GM19043 (cell line): Measurements from ENCODE around the gene FANK1.
"Not testable (repeated sequence)": the region's sequence is repeated elsewhere in the genome, so short reads cannot be mapped to it uniquely, and the experiment has no call there.

Experiments
- ATAC-seq: cut with Tn5 transposase; IDR thresholded peaks from one replicate; pipeline ENCODE4 v1.9.1; 2021; ENCODE audit warnings: low read depth; ENCODE audit not compliant: unreplicated experiment

The FANK1 gene

DNA sequence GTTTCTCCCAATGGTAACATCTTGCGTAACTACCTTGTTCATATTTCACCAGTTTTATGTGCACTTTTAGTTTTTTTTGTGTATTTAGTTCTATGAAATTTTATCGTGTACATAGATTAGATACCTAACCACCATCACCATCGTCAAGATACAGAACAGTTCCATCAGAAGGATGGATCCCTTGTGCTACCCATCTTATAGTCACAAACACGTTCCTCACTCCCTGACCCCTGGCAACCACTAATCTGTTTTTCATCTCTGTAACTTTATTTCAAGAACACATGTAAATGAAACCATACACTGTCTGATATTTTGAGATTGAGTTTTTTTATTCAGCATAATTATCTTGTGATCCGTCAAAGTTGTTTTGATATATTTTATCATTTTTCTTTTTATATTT lies 29.9 kb downstream of the FANK1 start:
- ATAC-seq: no peak

DNA sequence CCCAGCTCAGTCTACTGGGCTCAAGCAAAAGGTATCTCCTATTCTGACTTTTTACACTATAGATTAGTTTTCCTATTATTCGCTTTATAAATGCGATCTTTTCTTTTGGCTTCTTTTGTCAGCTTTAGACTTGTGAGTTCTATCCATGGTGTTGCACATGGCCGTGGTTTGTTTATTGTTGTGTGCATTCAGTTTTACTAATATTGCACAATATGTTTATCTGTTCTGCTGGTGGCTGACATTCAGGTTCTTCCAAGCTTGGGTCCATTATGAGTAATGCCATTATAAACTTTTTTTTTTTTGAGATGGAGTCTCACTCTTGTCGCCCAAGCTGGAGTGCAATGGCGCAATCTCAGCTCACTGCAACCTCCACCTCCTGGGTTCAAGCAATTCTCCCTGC lies 30.9 kb downstream of the FANK1 start:
- ATAC-seq: not testable (repeated sequence)

DNA sequence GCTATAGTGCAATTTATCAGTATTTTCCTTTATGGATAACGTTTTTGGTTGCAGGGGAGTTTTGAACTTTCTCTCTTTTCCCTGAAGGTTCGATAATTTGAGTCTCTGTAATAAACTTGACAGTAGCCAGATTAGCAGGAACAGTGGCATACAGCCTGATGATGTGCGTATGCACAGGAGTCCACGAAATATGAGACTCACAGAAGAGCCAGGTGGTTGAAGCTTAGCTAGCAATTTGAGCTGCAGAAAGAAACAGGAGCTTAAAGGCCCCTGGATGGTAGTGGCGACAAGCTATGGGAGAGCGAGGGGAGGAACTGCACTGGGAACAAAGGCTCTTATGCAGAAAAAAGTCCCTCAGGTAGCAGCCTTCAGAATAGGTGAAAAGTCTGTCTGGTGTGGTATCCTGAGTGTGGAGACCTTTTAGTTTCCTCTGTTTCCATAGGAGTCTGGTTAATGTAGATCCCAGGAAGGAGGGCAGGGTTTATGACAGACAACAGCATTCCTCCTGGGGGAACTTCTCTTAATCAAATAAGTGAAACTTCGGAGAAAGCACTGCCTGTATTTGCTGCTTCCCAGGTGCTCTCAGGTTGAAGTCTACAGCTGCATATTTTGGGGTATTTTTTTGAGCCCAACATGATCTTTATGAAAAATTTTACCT lies 32.7 kb downstream of the FANK1 start:
- ATAC-seq: no peak

DNA sequence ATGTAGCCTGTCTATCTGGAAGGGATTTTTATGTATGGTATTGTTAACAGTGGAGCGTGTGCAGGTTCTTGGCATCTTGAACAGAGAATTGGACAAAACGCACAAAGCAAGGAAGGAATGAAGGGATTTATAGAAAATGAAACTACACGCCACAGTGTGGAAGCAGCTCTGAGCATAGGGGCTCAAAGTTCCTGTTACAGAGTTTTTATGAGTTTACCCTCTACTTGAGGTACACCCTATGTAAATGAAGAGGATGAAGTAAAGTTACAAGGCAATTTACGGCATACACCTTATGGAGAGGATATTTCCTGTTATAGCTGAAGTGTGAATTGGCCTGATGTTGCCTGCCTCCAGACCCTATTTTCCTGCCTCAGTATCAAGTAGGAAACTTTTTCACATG lies 33.3 kb downstream of the FANK1 start:
- no peak for ATAC-seq

DNA sequence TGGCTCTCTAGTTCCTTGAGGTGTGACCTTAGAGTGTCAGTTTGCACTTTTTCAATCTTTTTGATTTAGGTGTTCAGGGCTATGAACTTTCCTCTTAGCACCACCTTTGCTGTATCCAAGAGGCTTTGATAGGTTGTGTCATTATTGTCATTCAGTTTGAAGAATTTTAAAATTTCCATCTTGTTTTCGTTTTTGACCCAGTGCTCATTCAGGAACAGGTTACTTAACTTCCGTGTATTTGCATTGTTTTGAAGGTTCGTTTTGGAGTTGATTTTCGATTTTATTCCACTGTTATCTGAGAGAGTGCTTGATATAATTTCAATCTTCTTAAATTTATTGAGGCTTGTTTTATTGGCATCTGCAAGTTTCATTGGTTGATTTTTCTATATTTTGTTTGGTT lies 37.3 kb downstream of the FANK1 start:
- ATAC-seq: no peak

DNA sequence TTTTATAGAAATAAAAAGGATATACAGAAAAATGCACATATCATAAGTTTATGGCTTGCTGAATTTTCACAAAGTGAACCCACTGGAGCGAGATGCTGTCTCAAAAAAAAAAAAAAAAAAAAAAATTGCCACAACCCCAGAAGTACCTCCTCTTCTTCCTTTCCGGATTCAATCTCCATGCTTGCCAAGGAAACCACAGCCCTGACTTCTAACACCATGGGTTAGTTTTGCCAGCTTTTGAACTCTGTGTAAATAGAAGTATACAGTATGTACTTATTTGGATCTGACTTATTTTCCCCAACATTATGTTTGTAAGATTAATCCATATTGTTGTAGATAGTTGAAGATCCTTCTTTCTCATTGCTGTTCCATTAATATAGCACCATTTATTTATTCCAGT lies 40.0 kb downstream of the FANK1 start:
- ATAC-seq: no peak

DNA sequence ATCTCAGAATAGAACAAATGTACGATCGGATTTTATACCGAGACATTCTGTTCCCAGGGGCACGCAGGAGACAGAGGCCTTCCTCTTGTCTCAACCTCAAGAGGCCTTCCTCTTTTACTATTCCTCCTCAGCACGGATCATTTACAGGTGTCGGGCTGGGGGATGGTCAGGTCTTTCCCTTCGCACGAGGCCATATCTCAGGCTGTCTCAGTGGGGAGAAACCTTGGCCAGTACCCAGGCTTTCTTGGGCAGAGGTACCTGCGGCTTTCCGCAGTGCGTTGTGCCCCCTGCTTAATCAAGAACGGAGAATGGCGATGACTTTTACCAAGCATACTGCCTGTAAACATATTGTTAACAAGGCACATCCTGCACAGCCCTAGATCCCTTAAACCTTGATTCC lies 44.2 kb downstream of the FANK1 start:
- no peak for ATAC-seq

DNA sequence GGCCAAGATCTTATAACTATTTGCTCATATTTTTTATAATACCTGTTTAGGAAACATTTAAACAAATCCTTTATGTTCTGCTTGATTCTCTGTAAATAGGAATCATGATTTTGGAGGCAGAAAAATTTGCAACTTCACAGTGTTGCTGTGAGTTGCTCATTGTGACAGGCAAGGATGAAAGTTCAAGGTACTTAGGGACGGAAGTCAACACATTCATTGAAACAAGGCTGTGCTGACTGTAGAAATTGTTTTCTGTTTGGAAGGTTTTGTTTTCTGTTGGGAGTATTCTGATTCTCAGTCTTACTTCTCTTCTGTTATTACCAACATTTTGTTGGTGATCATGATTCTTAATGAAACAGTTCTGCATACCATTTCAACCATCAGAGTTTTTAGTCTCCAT lies 54.9 kb downstream of the FANK1 start:
- ATAC-seq: no peak

DNA sequence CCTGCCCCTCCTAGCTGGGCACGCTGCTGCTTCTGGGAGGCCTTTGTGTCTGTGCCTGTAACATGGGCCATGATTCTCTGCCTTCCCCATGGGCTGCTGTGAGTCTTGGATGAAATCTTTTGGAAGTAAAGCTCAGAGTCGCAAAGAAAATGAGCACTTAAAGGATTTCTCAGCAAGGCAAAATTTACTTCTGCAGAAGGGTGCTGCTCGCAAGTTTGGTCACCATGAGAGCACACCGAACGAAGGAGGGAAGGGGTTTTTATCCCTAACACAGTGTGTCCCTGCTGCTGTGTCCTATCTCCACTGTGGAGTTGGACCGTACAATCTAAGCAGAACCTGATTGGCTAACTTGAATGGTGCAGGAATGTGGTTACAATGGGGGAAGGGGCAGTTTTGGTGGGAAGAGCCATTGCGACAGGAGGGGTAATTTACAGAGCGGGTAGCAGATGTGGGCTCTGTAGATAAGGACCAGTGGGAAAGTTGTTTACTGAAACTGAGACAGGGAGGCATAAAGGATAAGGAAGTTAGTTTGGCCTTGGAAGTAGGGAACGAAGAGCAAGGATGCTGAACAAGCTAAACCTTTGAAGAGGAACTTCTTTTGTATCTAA lies 57.5 kb downstream of the FANK1 start:
- no peak for ATAC-seq

DNA sequence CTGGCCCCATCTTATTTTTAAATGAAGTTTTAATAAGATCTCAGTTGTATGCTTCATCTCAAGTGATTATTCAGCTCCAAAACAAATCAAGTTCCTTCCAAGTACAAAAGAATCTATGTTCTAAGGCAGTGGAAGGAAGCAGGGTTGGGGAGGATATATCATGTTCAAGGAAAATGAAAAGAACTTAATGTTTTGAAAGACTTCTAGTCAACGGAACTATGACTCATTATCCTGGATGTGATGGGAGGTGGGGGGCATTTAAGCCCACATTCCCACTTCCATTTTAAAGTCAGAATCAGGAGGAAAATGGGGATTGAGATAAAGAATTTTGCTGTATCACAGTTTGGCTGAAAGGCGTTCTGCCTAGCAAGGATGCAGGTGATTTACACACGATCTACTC lies 59.4 kb downstream of the FANK1 start:
- no peak for ATAC-seq

DNA sequence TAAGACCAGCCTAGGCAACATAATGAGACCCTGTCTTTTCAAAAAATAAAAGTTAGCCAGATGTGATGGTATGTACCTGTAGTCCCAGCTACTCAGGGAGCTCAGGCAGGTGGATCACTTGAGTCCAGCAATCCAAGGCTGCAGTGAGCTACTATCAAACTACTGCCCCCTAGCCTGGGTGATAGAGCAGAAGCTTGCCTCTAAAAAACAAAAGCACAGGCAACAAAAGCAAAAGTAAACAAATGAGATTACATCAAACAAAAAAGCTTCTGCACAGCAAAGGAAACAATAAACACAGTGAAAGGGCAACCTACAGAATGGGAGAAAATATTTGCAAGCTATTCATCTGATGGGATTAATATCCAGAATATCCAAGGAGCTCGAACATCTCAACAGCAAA lies 65.4 kb downstream of the FANK1 start:
- ATAC-seq: no peak

DNA sequence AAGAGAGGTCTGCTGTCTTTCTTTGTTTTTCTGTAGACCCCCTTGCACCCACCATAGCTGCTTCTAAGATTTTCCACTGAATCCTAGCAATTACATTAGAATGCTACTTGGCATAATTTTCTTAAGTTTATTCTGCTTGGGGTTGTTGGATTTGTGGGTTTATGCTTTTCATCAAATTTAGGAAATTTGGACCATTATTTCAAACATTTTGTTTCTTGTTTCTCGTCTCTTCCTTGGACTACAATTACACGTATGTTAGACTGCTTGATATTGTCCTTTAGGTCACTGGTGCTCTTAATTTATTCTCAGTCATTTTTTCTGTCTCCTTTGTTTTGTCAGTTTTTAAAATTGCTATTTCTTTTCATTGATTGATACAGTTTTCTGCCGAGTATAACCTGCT lies 65.8 kb downstream of the FANK1 start:
- no peak for ATAC-seq

DNA sequence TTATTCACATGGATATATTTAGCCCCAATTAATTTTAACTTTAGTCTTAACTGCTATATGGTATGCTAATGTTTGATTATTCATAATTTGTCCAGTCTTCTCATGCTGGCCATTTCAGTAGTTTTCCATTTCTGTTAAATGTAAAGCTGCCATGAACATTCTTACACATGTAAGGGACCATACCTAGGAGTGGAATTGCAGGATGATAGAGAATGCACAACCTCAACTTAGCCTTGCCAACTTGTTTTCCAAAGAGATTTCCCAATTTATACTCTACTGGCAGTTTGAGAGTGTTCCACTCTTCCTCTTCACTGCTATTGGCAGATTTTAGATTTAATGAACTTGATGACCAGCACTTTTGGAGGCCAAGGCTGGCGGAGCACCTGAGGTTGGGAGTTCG lies 68.2 kb downstream of the FANK1 start:
- no peak for ATAC-seq

DNA sequence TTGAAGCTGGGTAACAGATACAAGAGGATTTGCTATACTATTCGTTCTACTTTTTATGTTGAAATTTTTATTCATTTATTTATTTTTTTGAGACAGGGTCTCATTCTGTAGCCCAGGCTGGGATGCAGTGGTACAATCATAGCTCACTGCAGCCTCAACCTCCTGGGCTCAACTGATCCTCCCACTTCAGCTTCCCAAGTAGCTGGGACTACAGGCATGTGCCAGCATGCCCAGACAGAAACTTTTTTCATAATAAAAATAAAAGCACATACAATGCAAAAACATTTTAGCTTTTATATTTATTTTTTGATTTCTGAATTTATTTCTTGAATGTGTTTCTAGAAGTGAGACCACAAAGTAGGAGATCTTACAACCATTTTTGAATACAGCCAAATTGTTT lies 71.2 kb downstream of the FANK1 start:
- no peak for ATAC-seq

DNA sequence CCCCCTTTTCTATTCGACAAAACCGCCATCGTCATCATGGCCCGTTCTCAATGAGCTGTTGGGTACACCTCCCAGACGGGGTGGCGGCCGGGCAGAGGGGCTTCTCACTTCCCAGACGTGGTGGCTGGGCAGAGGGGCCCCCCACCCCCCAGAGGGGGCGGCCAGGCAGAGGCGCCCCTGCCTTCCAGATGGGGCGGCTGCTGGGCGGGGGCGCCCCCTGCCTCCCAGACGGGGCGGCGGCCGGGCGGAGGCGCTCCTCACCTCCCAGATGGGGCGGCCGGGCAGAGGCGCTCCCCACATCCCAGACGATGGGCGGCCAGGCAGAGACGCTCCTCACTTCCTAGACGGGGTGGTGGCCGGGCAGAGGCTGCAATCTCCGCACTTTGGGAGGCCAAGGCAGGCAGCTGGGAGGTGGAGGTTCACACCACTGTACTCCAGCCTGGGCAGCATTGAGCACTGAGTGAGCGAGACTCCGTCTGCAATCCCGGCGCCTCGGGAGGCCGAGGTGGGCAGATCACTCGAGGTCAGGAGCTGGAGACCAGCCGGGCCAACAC lies 73.8 kb downstream of the FANK1 start:
- ATAC-seq: not testable (repeated sequence)

DNA sequence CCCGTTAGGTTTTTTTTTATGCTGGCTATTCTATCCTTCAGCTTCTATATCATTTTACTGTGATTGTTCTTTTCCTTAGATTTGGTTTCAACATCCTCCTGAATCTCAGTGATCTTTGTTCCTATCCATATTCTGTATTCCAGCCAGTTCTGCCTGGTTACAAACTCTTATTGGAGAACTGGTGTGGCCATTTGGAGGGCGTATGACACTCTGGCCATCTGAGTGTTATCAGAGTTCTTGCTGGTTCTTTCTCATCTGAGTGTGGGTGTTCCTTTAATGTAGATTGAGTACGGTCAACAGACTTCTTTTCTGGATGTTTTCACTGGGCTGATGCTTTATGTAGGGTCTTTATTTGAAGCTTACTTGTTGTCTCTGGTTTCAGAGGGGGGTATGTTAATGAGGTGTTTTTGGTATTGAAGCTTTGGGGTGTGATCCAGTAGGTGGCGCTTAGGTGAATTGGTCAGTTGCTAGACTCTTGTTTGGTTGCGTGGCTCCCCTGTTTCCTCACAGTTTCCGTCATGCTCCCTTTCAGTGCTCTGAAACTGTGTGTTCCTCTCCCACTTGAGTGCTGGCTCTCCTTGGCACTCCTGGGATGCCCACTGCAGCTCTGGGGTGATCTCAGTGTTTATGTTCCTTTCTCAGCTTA lies 80.7 kb downstream of the FANK1 start:
- no peak for ATAC-seq

DNA sequence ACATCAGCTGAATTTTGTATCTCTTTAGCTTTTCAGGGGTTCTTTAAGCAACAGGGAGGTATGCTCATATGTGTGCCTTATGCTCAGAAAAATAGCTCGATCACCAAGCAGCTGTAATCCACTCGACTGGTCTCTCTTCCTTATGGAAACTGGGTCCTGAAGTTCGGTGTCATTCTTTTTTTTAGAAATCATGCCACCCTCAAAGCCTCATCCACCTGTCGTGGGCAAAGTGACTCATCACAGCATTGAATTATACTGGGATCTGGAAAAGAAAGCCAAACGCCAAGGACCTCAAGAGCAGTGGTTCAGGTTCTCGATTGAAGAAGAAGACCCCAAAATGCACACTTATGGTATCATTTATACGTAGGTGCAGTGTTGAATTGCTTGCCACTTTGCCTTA lies 83.6 kb downstream of the FANK1 start:
- ATAC-seq: no peak

DNA sequence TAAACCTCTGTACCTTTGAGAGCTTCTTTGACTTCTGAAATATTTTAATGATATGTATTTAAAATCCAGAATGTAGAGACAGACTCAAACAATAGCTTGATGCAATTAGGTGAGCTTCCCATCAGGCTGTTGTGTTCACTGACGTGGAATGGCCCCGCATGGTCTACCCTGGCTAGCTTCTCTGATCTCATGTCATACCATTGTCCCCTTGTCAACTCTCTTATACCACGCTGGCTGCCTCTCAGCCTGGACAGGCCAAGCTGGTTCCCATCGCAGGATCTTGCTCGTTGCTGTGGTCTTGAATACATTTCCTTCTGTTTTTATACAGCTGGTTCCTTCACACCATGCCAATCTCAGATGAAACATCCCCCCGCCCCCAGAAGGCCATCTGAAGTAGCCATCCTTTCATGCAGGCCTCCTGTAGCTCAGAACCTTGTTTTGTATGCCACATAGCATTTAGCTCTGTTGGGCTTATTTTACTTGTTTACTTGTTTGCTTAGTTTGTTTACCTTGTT lies 84.2 kb downstream of the FANK1 start:
- ATAC-seq: no peak

DNA sequence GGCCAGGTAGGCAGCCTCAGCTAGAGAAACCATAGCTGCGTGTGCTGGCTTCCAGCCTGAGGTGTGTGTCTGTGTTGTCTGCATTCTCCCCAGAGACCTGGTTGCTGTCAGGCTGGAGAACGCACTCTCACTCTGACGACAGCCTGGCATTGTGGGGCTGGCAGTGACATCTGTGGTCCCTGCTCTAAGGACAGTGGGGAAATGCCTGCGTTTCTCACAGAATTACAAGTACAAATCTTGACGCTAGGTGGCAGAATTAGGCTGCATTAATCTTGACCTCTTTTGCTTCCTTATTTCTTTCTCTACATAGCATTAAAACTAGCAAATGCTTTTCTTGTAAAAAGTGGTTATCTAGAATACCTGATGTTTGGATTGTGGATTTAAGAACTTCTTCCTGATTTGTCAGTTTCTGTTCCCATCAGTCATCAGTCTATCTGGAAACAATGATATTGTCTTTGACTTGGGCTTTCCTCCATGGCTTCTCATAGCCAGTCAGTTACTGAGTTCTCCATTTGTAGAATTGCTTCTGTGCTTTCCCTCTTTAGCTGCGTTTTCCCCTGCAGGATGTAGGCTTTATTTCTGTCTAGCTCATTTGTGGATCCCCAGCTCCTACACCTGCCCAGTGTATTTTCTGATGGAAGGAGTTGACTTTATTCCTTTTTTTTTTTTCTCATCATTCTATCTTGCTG lies 86.0 kb downstream of the FANK1 start:
- ATAC-seq: peak; percentile 79

DNA sequence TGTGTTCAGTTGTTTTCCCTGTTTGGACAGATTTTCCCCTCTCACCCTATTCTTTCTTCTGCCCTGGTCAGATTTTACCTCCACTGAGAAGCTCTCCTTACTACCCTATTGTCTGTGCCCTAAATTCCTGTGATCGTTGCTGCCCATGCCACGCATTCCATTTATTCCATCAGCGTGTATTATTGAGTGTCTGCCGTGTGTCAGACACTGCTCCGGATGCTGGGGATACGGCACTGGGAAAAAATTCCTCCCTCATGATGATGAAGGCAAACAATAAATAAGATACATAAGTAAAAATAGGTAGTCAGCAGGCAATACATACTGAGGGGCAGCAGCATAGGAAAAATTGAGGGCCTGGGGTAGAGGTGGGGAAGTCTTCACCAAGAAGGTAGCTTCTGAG lies 86.8 kb downstream of the FANK1 start:
- no peak for ATAC-seq

DNA sequence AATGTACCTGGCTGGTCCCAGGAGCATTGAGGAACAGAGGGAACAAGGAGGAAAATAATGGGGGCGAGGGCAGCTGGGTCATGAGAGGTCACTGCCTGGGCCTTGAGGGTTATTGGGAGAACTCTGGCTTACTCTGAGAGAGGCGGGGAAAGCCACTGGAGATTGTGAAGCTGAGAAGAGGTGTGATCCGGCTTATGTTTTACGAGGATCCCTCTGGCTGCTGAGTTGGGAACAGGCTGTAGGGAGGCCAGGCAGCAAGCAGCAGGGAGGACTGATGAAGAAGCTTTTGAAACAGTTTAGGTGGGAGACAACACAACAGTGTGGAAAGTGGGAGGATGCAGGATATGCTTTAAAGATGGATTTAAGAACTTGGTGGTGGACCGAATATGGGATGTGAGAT lies 87.3 kb downstream of the FANK1 start:
- ATAC-seq: no peak
